NCI-H69 (cell line): ENCODE measurements around the gene ZNF133.
A peak's percentile ranks its signal among the peaks of the same experiment; 100 is the strongest.
"Not testable (repeated sequence)": the region's sequence is repeated elsewhere in the genome, so short reads cannot be mapped to it uniquely, and the experiment has no call there.

ENCODE experiments used
- DNase-seq: peaks from one replicate; lab custom pipeline; 2025; lab: John Stamatoyannopoulos, UW

Gene ZNF133

GRCh38 chr20:18287915-18288748, at the start of gene ZNF133:
ZNF133 (plus strand) TSS chr20:18288527; CDS start chr20:18305687, 17,160 bp downstream.
- DNase-seq = peak; percentile 97

GRCh38 chr20:18240997-18241396, 47.3 kb upstream of the ZNF133 start:
- DNase-seq = no peak

- no peak for DNase-seq
Observed at GRCh38 chr20:18243802-18244201, 44.5 kb upstream of the ZNF133 start.

- DNase-seq = not testable (repeated sequence)
Observed at GRCh38 chr20:18248545-18248944, 39.8 kb upstream of the ZNF133 start.

GRCh38 chr20:18250217-18250616, 38.1 kb upstream of the ZNF133 start:
- DNase-seq = no peak

- no peak for DNase-seq
Observed at GRCh38 chr20:18252597-18253451, 35.5 kb upstream of the ZNF133 start.

GRCh38 chr20:18254615-18255014, 33.7 kb upstream of the ZNF133 start:
- no peak for DNase-seq

GRCh38 chr20:18255526-18255925, 32.8 kb upstream of the ZNF133 start:
- DNase-seq = no peak

GRCh38 chr20:18256440-18257090, 31.8 kb upstream of the ZNF133 start:
- DNase-seq = peak; percentile 20

- DNase-seq = peak; percentile 60
Observed at GRCh38 chr20:18258126-18258860, 30.0 kb upstream of the ZNF133 start.

- DNase-seq = no peak
Observed at GRCh38 chr20:18259730-18260129, 28.6 kb upstream of the ZNF133 start.

- DNase-seq = peak; percentile 76
Observed at GRCh38 chr20:18263723-18264122, 24.6 kb upstream of the ZNF133 start.

GRCh38 chr20:18265441-18265840, 22.9 kb upstream of the ZNF133 start:
- DNase-seq = no peak

- no peak for DNase-seq
Observed at GRCh38 chr20:18266282-18266681, 22.0 kb upstream of the ZNF133 start.

GRCh38 chr20:18267815-18268214, 20.5 kb upstream of the ZNF133 start:
- peak; percentile 66 for DNase-seq

- no peak for DNase-seq
Observed at GRCh38 chr20:18271160-18271559, 17.2 kb upstream of the ZNF133 start.

GRCh38 chr20:18272451-18272850, 15.9 kb upstream of the ZNF133 start:
- peak; percentile 37 for DNase-seq

GRCh38 chr20:18273738-18274137, 14.6 kb upstream of the ZNF133 start:
- no peak for DNase-seq

- DNase-seq = not testable (repeated sequence)
Observed at GRCh38 chr20:18275960-18276359, 12.4 kb upstream of the ZNF133 start.

GRCh38 chr20:18276821-18277220, 11.5 kb upstream of the ZNF133 start:
- peak; percentile 88 for DNase-seq

- DNase-seq = no peak
Observed at GRCh38 chr20:18279242-18279641, 9.1 kb upstream of the ZNF133 start.
